ENCODE measurements around the gene CCNJ. TPM values are rescaled to one million over a fixed set of nuclear protein-coding genes. Genes with fewer than 3 reads are reported as not detected.

Gene CCNJ
- total RNA-seq, 1 experiment from 2014 or later, result 36.8 TPM

GRCh38 chr10:96013956-96014355 is 29.4 kb upstream of the CCNJ start:
- no peaks in the 10 kb centered on the region for H3K79me2 ChIP-seq (ENCODE audit: insufficient read depth, low read length)

More at GRCh38 chr10:96013956-96014355, 29.4 kb upstream of the CCNJ start:
- Histone ChIP-seq H2BK20ac (ENCODE audit: low read depth, low read length, poor library complexity, severe bottlenecking) (no peak overlapping the region), H2BK120ac (ENCODE audit: low read depth, low read length, poor library complexity, severe bottlenecking) (no peak overlapping the region), H4K8ac (replicated peaks; ENCODE audit: insufficient read length, low read depth, low read length) (no peak overlapping the region), H3K4me1 (ENCODE audit: insufficient read depth, low read length) (no peaks in the 10 kb centered on the region), H3K18ac (ENCODE audit: insufficient read length, low read depth, low read length) (no peak overlapping the region), H3K4ac (ENCODE audit: low read depth, low read length) (no peak overlapping the region), H4K20me1 (ENCODE audit: control insufficient read depth, insufficient read depth, insufficient read length) (no peaks in the 10 kb centered on the region), H3K4me2 (ENCODE audit: insufficient read depth, insufficient read length, low read length) (no peak overlapping the region), H3K79me1 (ENCODE audit: insufficient read depth, low read depth, low read length, poor library complexity, severe bottlenecking) (no peaks in the 10 kb centered on the region), H2AFZ (ENCODE audit: low read length) (no peak overlapping the region), H3K23ac (ENCODE audit: insufficient read length, low read depth, low read length) (no peak overlapping the region), H3K56ac (ENCODE audit: insufficient read length, low read depth, low read length) (no peak overlapping the region), H3K27me3 (ENCODE audit: insufficient read depth, low read length) (no peaks in the 10 kb centered on the region), H2BK15ac (ENCODE audit: low read depth, low read length) (no peak overlapping the region), H3K23me2 (ENCODE audit: insufficient read length, low read depth, low read length, poor library complexity, severe bottlenecking) (no peaks in the 10 kb centered on the region), H3K9me3 (ENCODE audit: control insufficient read depth, low read depth, low read length) (no peaks in the 10 kb centered on the region), H4K91ac (ENCODE audit: insufficient read length, low read depth, low read length) (no peak overlapping the region), H3T11ph (ENCODE audit: low read length) (no peak overlapping the region), H3K14ac (ENCODE audit: insufficient read depth, low read length) (no peak overlapping the region), H3K27ac (ENCODE audit: insufficient read length, low read depth, low read length) (no peak overlapping the region), H4K5ac (ENCODE audit: insufficient read length, low read depth, low read length) (no peak overlapping the region), H2BK12ac (ENCODE audit: insufficient read length, low read depth, low read length) (no peak overlapping the region), H2AK5ac (ENCODE audit: insufficient read length, low read length) (no peak overlapping the region), H2BK5ac (ENCODE audit: insufficient read length, low read length) (no peak overlapping the region), H3K9ac (ENCODE audit: extremely low read depth, insufficient read length, low read length) (no peak overlapping the region)
- no CpG with 5 or more reads among the region's 2 CpGs for WGBS (ENCODE audit: extremely low coverage, insufficient read length, low lambda C conversion rate)
- Mint-ChIP-seq H3K4me3 (no peak overlapping the region), H3K27ac (no peak overlapping the region), H3K36me3 (ENCODE audit: insufficient read depth in 1 of 3, low read depth in 3 of 3) (no peaks in the 10 kb centered on the region), H3K4me1 (peaks cover 0 to 4% of the 10 kb centered on the region in 2 experiments; a peak in 1 of 4 replicates), H3K9me3 (no peaks in the 10 kb centered on the region), H3K27me3 (ENCODE audit: low read depth) (peaks cover 3% of the 10 kb centered on the region; the same call in 1 of the 2 replicates)
- no peak for DNase-seq
- TF ChIP-seq, protein P1, sequence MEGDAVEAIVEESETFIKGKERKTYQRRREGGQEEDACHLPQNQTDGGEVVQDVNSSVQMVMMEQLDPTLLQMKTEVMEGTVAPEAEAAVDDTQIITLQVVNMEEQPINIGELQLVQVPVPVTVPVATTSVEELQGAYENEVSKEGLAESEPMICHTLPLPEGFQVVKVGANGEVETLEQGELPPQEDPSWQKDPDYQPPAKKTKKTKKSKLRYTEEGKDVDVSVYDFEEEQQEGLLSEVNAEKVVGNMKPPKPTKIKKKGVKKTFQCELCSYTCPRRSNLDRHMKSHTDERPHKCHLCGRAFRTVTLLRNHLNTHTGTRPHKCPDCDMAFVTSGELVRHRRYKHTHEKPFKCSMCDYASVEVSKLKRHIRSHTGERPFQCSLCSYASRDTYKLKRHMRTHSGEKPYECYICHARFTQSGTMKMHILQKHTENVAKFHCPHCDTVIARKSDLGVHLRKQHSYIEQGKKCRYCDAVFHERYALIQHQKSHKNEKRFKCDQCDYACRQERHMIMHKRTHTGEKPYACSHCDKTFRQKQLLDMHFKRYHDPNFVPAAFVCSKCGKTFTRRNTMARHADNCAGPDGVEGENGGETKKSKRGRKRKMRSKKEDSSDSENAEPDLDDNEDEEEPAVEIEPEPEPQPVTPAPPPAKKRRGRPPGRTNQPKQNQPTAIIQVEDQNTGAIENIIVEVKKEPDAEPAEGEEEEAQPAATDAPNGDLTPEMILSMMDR (conservative IDR thresholded peaks at IDR 0.05), result no peak

All from H9 (cell line).